CD14-positive monocyte (primary cell): ENCODE data around the gene KHNYN. TPM values are rescaled to one million over a fixed set of nuclear protein-coding genes. Genes with fewer than 3 reads are reported as not detected.
A peak's percentile ranks its signal among the peaks of the same experiment; 100 is the strongest.

ENCODE experiments used
- DNase-seq, 3 donors: peaks; one replicate each; pipeline ENCODE4 v3.0.0-alpha.2; 2011 to 2022
- H2AFZ ChIP-seq: 2 replicates; pipeline ENCODE4 v1.6.0; 2012; ENCODE audit warnings: mild to moderate bottlenecking, low read depth, low read length, inconsistent platforms; ENCODE audit not compliant: insufficient read depth, poor library complexity, severe bottlenecking
- H3K27ac ChIP-seq, 2 donors: 1 replicate in 1 of 2; 2 replicates in 1 of 2; pipeline ENCODE4 v1.5.1; 2012 to 2013; ENCODE audit warnings: low read length in 2 of 2, control low read depth in 1 of 2, inconsistent platforms in 1 of 2, low read depth in 1 of 2, mild to moderate bottlenecking in 1 of 2
- H3K27me3 ChIP-seq, 2 donors: one replicate each; pipeline versions ENCODE4 v1.6.0 to v1.6.1; 2011 to 2013; ENCODE audit warnings: low read length in 2 of 2; ENCODE audit not compliant: control insufficient read depth in 2 of 2, insufficient read depth in 2 of 2
- H3K36me3 ChIP-seq, 2 donors: replicated peaks in 1 of 2; 1 replicate in 1 of 2; 2 replicates in 1 of 2; pipeline versions ENCODE4 v1.5.1 to v1.6.1; 2012 to 2013; ENCODE audit warnings: low read length in 2 of 2, control low read depth in 1 of 2, inconsistent platforms in 1 of 2, mild to moderate bottlenecking in 1 of 2; ENCODE audit not compliant: insufficient read depth in 2 of 2, control insufficient read depth in 1 of 2
- H3K4me1 ChIP-seq, 2 donors: 1 replicate in 1 of 2; 2 replicates in 1 of 2; pipeline versions ENCODE4 v1.5.1 to v1.6.1; 2012 to 2013; ENCODE audit warnings: low read length in 2 of 2, control low read depth in 1 of 2, inconsistent platforms in 1 of 2, mild to moderate bottlenecking in 1 of 2, moderate library complexity in 1 of 2; ENCODE audit not compliant: insufficient read depth in 2 of 2, control insufficient read depth in 1 of 2
- H3K4me2 ChIP-seq: replicated peaks from 2 replicates; pipeline ENCODE3; 2012; ENCODE audit warnings: low read length, moderate library complexity, mild to moderate bottlenecking; ENCODE audit not compliant: poor library complexity, severe bottlenecking; ENCODE audit errors: extremely low read depth
- H3K4me3 ChIP-seq, 3 experiments: fragments of 200-600 bp in 1 of 3; sonication (generic) in 1 of 3; replicated peaks in 1 of 3; 1 replicate in 2 of 3; 2 replicates in 1 of 3; pipeline ENCODE4 v1.5.1; 2011 to 2013; ENCODE audit warnings: low read length in 3 of 3, mild to moderate bottlenecking in 3 of 3, control low read depth in 2 of 3, low read depth in 2 of 3, inconsistent platforms in 1 of 3, moderate library complexity in 1 of 3
- H3K79me2 ChIP-seq: 2 replicates; pipeline ENCODE4 v1.6.0; 2012; ENCODE audit warnings: mild to moderate bottlenecking, control low read depth, inconsistent platforms, low read length, moderate library complexity; ENCODE audit not compliant: insufficient read depth
- H3K9ac ChIP-seq: 2 replicates; pipeline ENCODE4 v1.6.0; 2017; ENCODE audit warnings: low read length, mild to moderate bottlenecking; ENCODE audit not compliant: insufficient read depth, poor library complexity, severe bottlenecking
- H3K9me3 ChIP-seq, 2 donors: replicated peaks in 1 of 2; 1 replicate in 1 of 2; 2 replicates in 1 of 2; pipeline versions ENCODE4 v1.5.1 to v1.6.1; 2012 to 2013; ENCODE audit warnings: low read length in 2 of 2, control low read depth in 1 of 2; ENCODE audit not compliant: control insufficient read depth in 1 of 2, insufficient read depth in 1 of 2
- H4K20me1 ChIP-seq: 2 replicates; pipeline ENCODE4 v1.6.0; 2012; ENCODE audit warnings: mild to moderate bottlenecking, low read length, control low read depth, moderate library complexity; ENCODE audit not compliant: insufficient read depth
- H3K27ac Mint-ChIP-seq, 7 donors: one replicate each; pipeline ENCODE4 v1.8.0; 2020; ENCODE audit warnings: mild to moderate bottlenecking in 7 of 7, mixed read lengths in 7 of 7, moderate library complexity in 6 of 7, inconsistent platforms in 2 of 7
- H3K27me3 Mint-ChIP-seq, 3 donors: one replicate each; pipeline ENCODE4 v1.8.0; 2021 to 2022; ENCODE audit warnings: low read depth in 3 of 3, mild to moderate bottlenecking in 3 of 3, mixed read lengths in 3 of 3, moderate library complexity in 3 of 3, inconsistent platforms in 1 of 3
- H3K36me3 Mint-ChIP-seq, 2 donors: one replicate each; pipeline ENCODE4 v1.8.0; 2020; ENCODE audit warnings: mixed read lengths in 2 of 2, inconsistent platforms in 1 of 2, mild to moderate bottlenecking in 1 of 2
- H3K4me1 Mint-ChIP-seq: one replicate; pipeline ENCODE4 v1.8.0; 2020; ENCODE audit warnings: mild to moderate bottlenecking, mixed read lengths
- H3K4me3 Mint-ChIP-seq, 2 donors: one replicate each; pipeline ENCODE4 v1.8.0; 2020; ENCODE audit warnings: mild to moderate bottlenecking in 2 of 2, mixed read lengths in 2 of 2, moderate library complexity in 1 of 2
- H3K9me3 Mint-ChIP-seq, 7 donors: one replicate each; pipeline ENCODE4 v1.8.0; 2020 to 2022; ENCODE audit warnings: mixed read lengths in 7 of 7, mild to moderate bottlenecking in 6 of 7, moderate library complexity in 6 of 7, inconsistent platforms in 2 of 7
- CTCF ChIP-seq: fragments of 200-600 bp; IDR thresholded peaks from one replicate; pipeline ENCODE4 v1.8.0; 2022; ENCODE audit warnings: antibody characterized with exemption, mild to moderate bottlenecking
- WGBS: methylation state at CpG from one replicate; pipeline ENCODE4 v1.1.5; 2013; ENCODE audit warnings: missing lambda C conversion rate; ENCODE audit not compliant: insufficient coverage; 5-methylcytosine and 5-hydroxymethylcytosine counted together
- intact Hi-C, 2 donors: fragments of 100-400 bp; cut with micrococcal nuclease; formaldehyde crosslinking; loops; one replicate each; pipeline versions ENCODE4 v1.15.0 to v1.15.1; 2023
- polyA plus RNA-seq, 3 donors: library from polyadenylated mRNA; depleted of rRNA in 1 of 3; unstranded in 2 of 3; stranded (reverse) in 1 of 3; fragments of 300-500 nt in 2 of 3; fragments of >200 nt in 1 of 3; fragmentation: Illumina TruSeq in 2 of 3; gene quantifications; 1 replicate in 2 of 3; 2 replicates in 1 of 3; pipeline ENCODE4 v1.2.3, GENCODE V29; 2012 to 2021

Gene KHNYN
- polyA plus RNA-seq, 3 donors, result 12.4 to 39.8 (median 16.0) TPM

- Mint-ChIP-seq H3K27me3 (peaks cover 11 to 25% (median 20%) of the 10 kb centered on the region in 3 donors), H3K27ac (no peak overlapping the region), H3K9me3 (no peaks in the 10 kb centered on the region), H3K4me3 (no peak overlapping the region), H3K4me1 (no peaks in the 10 kb centered on the region), H3K36me3 (no peaks in the 10 kb centered on the region)
- no peaks in the 10 kb centered on the region for H3K36me3 ChIP-seq
- intact Hi-C loops, result no loop called here
- WGBS, result 58% methylated on average over 6 of the region's 6 CpGs
- H3K4me3 ChIP-seq, result no peak overlapping the region
- H3K9ac ChIP-seq, result no peak overlapping the region
- H3K27ac ChIP-seq, result no peak overlapping the region
- H3K4me2 ChIP-seq, result no peak overlapping the region
- peaks cover 2 to 5% of the 10 kb centered on the region in 2 donors for H3K27me3 ChIP-seq
- H3K9me3 ChIP-seq, result no peaks in the 10 kb centered on the region
- no peaks in the 10 kb centered on the region for H4K20me1 ChIP-seq
- H2AFZ ChIP-seq, result no peak overlapping the region
- no peaks in the 10 kb centered on the region for H3K79me2 ChIP-seq
- peaks cover 8 to 11% of the 10 kb centered on the region in 2 donors for H3K4me1 ChIP-seq
- TF ChIP-seq CTCF, result no peak
- no peak for DNase-seq
Observed at GRCh38 chr14:24418492-24418873, 11.3 kb upstream of the KHNYN start.

DNA sequence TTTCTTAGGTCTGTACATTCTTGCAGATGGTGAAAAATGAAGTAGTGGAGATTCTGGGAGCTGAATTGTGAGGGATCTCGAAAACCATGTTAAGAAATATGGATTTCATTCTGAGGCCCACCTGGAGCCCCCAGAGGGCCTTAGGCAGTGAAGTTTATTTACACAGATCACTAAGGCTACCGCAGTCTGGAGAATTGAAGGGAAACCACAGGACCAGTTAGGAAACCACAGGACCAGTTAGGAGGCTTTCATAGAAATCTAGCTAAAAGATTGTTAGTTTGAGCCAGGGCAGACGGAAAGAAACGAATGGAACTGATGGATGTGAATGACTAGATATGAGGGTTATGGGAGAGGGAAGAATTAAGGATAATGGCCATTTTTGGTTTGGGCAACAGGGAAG, 7.5 kb upstream of the KHNYN start:
- Mint-ChIP-seq H3K9me3 (no peaks in the 10 kb centered on the region), H3K27ac (no peak overlapping the region), H3K4me1 (peaks cover 9% of the 10 kb centered on the region), H3K36me3 (no peaks in the 10 kb centered on the region), H3K27me3 (peaks cover 10 to 26% (median 25%) of the 10 kb centered on the region in 3 donors), H3K4me3 (no peak overlapping the region)
- H3K4me3 ChIP-seq, result no peak overlapping the region
- no peaks in the 10 kb centered on the region for H3K36me3 ChIP-seq
- peak overlapping the region; percentile 20 for H2AFZ ChIP-seq
- no peak for TF ChIP-seq CTCF
- H3K9ac ChIP-seq, result no peak overlapping the region
- H3K9me3 ChIP-seq, result no peaks in the 10 kb centered on the region
- 2% methylated on average over 4 of the region's 4 CpGs for WGBS
- H3K27ac ChIP-seq, result no peak overlapping the region
- intact Hi-C loops, result no loop called here
- H4K20me1 ChIP-seq, result no peaks in the 10 kb centered on the region
- no peak for DNase-seq
- peaks cover 8 to 17% of the 10 kb centered on the region in 2 donors for H3K4me1 ChIP-seq
- no peaks in the 10 kb centered on the region for H3K79me2 ChIP-seq
- no peak overlapping the region for H3K4me2 ChIP-seq
- H3K27me3 ChIP-seq, result peaks cover 2 to 5% of the 10 kb centered on the region in 2 donors
